ENCODE results near the gene COG3.

Gene COG3

GRCh38 chr13:45575830-45576180 is 111.1 kb downstream of the COG3 start:
- no peak overlapping the region for H3K4me2 ChIP-seq (ENCODE audit: low read length)
- no peaks in the 10 kb centered on the region for H3F3A ChIP-seq (ENCODE audit: insufficient read depth, low read length)
- no peak overlapping the region for H3K9ac ChIP-seq (ENCODE audit: low read length)
- TF ChIP-seq EZH2 (IDR thresholded peaks at IDR 0.05; ENCODE audit: borderline replicate concordance, low read length) (no peak), CTCF (IDR thresholded peaks at IDR 0.05; ENCODE audit: low read length) (no peak)
- H3K27ac ChIP-seq (ENCODE audit: low read depth, low read length, poor library complexity, severe bottlenecking) = no peak overlapping the region
- H3K9me3 ChIP-seq (ENCODE audit: low read length) = no peaks in the 10 kb centered on the region
- H3K4me1 ChIP-seq (ENCODE audit: insufficient read depth, low read length, severe bottlenecking) = no peaks in the 10 kb centered on the region
- no peaks in the 10 kb centered on the region for H3K27me3 ChIP-seq (ENCODE audit: insufficient read depth, low read length)
- H3K79me2 ChIP-seq (ENCODE audit: insufficient read depth, low read length) = no peaks in the 10 kb centered on the region
- no peaks in the 10 kb centered on the region for H3K9me2 ChIP-seq (ENCODE audit: low read depth, low read length)
- H2AFZ ChIP-seq (ENCODE audit: low read length) = no peak overlapping the region
- H3K4me3 ChIP-seq (ENCODE audit: low read depth, low read length, poor library complexity, severe bottlenecking) = no peak overlapping the region
- H4K20me1 ChIP-seq (ENCODE audit: insufficient read depth, low read length) = no peaks in the 10 kb centered on the region
- no peaks in the 10 kb centered on the region for H3K36me3 ChIP-seq (ENCODE audit: insufficient read depth, low read length)

GRCh38 chr13:45576466-45576865 is 111.7 kb downstream of the COG3 start:
- H3K9ac ChIP-seq (ENCODE audit: low read length) = no peak overlapping the region
- H3K4me3 ChIP-seq (ENCODE audit: low read depth, low read length, poor library complexity, severe bottlenecking) = no peak overlapping the region
- no peaks in the 10 kb centered on the region for H3K79me2 ChIP-seq (ENCODE audit: insufficient read depth, low read length)
- no peak overlapping the region for H3K4me2 ChIP-seq (ENCODE audit: low read length)
- no peak for TF ChIP-seq EZH2 (IDR thresholded peaks at IDR 0.05; ENCODE audit: borderline replicate concordance, low read length)
- no peak for TF ChIP-seq CTCF (IDR thresholded peaks at IDR 0.05; ENCODE audit: low read length)
- no peaks in the 10 kb centered on the region for H3K27me3 ChIP-seq (ENCODE audit: insufficient read depth, low read length)
- no peaks in the 10 kb centered on the region for H3K9me2 ChIP-seq (ENCODE audit: low read depth, low read length)
- H3K27ac ChIP-seq (ENCODE audit: low read depth, low read length, poor library complexity, severe bottlenecking) = no peak overlapping the region
- no peaks in the 10 kb centered on the region for H3K4me1 ChIP-seq (ENCODE audit: insufficient read depth, low read length, severe bottlenecking)
- H3K9me3 ChIP-seq (ENCODE audit: low read length) = no peaks in the 10 kb centered on the region
- H3F3A ChIP-seq (ENCODE audit: insufficient read depth, low read length) = no peaks in the 10 kb centered on the region
- no peaks in the 10 kb centered on the region for H3K36me3 ChIP-seq (ENCODE audit: insufficient read depth, low read length)
- no peaks in the 10 kb centered on the region for H4K20me1 ChIP-seq (ENCODE audit: insufficient read depth, low read length)
- no peak overlapping the region for H2AFZ ChIP-seq (ENCODE audit: low read length)

GRCh38 chr13:45582408-45583076 is 117.8 kb downstream of the COG3 start:
- Histone ChIP-seq H4K20me1 (ENCODE audit: insufficient read depth, low read length) (no peaks in the 10 kb centered on the region), H3K79me2 (ENCODE audit: insufficient read depth, low read length) (no peaks in the 10 kb centered on the region), H3K9ac (ENCODE audit: low read length) (no peak overlapping the region), H3K9me3 (ENCODE audit: low read length) (no peaks in the 10 kb centered on the region), H3K27ac (ENCODE audit: low read depth, low read length, poor library complexity, severe bottlenecking) (no peak overlapping the region), H3K9me2 (ENCODE audit: low read depth, low read length) (no peaks in the 10 kb centered on the region), H2AFZ (ENCODE audit: low read length) (no peak overlapping the region), H3K4me3 (ENCODE audit: low read depth, low read length, poor library complexity, severe bottlenecking) (no peak overlapping the region), H3K4me1 (ENCODE audit: insufficient read depth, low read length, severe bottlenecking) (no peaks in the 10 kb centered on the region), H3K36me3 (ENCODE audit: insufficient read depth, low read length) (no peaks in the 10 kb centered on the region), H3F3A (ENCODE audit: insufficient read depth, low read length) (no peaks in the 10 kb centered on the region), H3K4me2 (ENCODE audit: low read length) (no peak overlapping the region), H3K27me3 (ENCODE audit: insufficient read depth, low read length) (no peaks in the 10 kb centered on the region)
- no peak for TF ChIP-seq EZH2 (IDR thresholded peaks at IDR 0.05; ENCODE audit: borderline replicate concordance, low read length)
- no peak for TF ChIP-seq CTCF (IDR thresholded peaks at IDR 0.05; ENCODE audit: low read length)

All from OCI-LY1 (cell line).